HG03520 (cell line): Measurements from ENCODE around the gene ATP5F1D.
A peak's percentile ranks its signal among the peaks of the same experiment; 100 is the strongest.
"Not testable (repeated sequence)": the region's sequence is repeated elsewhere in the genome, so short reads cannot be mapped to it uniquely, and the experiment has no call there.

Experiments used
- ATAC-seq: cut with Tn5 transposase; IDR thresholded peaks from one replicate; pipeline ENCODE4 v1.9.1; 2021; ENCODE audit warnings: mild to moderate bottlenecking, moderate library complexity; ENCODE audit not compliant: unreplicated experiment

Gene ATP5F1D

DNA sequence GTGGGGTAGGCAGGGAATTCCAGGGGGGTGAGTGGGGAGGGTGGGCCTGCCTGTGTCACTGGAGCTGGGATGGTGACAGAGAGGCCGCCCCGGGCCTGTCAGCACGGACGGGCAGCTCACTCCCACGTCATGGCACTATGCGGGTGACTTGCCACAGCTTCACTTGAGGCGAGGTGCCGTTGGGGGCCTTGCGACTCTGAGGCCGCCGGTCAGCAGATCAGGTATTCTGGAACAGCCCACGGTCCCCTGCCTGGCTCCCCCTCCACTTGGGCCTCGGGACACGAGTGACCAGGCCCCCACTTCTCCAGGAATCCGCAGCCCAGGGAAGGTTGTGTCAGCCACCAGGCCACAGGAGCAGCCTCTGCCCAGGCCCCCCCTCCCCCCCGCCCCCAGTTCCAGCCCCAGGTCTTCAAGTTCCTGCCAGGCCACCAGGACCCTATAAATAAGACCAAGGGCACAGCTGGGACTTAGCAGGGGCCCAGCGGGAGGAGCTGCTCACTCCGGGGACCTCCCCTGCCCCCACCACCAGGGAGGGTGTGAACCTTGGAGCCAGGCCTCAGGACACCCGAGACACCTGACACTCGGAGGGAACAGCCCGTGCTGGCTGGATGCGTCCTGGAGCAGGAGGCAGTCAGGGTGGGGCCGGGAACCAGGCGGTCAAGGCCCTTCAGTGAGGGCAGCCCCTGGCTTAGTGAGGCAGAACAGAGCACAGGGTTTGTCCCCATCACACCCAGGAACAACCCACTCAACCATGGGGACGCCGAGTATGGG, 4.1 kb downstream of the ATP5F1D start:
- ATAC-seq = no peak

DNA sequence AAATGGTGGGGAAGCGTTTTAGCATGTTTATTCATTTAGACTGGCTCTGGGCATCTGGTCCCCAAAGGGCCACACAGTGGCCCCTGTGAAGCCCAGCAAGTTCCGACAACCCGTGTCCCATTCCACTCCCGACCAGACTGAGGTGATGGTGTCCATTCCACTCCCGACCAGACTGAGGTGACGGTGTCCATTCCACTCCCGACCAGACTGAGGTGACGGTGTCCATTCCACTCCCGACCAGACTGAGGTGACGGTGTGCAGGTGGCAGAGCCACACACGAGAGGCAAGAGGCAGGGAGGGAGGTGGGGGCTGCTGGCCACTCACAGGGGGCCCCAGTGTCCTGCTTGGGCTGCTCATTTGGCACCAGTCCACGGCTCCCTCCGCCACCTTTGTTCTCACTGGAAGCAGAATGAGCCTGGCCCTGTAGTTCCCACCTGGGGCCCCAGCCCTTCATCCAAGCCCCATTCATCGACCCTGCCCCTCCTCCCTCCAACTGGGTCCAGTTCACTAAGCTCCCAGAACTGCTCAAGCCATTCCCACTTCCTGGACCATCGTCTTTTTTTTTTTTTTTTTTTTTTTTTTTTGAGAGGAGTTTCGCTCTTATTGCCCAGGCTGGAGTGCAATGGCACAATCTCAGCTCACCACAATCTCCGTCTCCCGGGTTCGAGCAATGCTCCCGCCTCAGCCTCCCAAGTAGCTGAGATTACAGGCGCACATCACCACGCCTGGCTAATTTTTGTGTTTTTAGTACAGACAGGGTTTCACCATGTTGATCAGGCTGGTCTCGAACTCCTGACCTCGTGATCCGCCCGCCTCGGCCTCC, 4.9 kb downstream of the ATP5F1D start:
- ATAC-seq = not testable (repeated sequence)

DNA sequence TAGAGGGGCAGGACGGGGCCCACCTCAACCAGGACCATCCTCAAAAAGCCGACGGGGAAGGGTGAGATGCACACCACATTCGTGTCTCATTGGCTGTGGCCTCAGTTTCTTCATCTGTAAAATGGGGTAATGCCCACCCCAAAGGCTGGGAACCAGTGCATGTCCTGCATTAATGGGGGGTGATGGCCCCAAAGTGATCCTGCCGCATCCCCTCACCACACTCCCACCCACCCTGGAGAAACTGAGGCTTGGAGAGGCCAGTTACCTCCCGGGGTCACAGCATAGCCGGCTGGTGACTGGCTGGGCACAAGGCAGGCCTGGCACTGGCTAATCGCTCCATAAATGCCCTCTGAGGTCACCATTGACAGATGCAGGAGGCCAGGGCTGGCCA, 6.2 kb downstream of the ATP5F1D start:
- no peak for ATAC-seq

DNA sequence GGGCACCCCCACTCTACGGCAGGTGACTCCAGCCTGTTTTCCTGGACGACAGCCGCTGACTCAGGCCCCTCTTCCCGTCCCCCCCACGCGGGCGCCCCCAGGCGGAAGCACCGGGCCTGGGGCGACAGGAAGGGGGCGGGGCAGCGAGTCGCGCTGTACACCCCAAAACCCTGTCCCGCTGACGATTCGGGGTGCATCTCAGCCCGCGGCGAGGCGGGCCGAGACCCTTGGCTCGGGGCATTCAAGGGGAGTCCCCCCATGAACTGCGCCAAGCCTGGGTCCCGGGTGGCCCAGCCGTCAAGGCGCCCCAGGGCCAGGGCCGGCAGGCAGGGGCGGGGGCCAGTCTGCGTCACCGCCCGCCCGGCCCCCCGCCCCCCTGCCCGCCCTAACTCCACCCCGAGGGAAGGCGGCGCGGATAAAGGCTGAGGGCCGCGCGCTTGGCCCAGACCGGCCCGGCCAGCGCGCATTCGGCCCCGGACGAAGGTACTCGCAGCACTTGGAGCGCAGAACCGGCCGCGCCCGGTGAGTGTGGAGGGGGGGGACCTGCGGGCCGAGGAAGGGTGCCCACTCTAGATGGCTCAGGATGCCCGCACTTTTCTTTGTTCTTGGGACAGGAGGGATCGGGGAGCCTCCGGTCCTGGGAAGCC, 6.7 kb downstream of the ATP5F1D start, which contains the start of gene MIDN:
TSS of gene MIDN (plus strand) at position 445 of the 647 bp plus-strand sequence. CDS start 1,714 bp downstream, outside the sequence.
- peak; percentile 10 for ATAC-seq

DNA sequence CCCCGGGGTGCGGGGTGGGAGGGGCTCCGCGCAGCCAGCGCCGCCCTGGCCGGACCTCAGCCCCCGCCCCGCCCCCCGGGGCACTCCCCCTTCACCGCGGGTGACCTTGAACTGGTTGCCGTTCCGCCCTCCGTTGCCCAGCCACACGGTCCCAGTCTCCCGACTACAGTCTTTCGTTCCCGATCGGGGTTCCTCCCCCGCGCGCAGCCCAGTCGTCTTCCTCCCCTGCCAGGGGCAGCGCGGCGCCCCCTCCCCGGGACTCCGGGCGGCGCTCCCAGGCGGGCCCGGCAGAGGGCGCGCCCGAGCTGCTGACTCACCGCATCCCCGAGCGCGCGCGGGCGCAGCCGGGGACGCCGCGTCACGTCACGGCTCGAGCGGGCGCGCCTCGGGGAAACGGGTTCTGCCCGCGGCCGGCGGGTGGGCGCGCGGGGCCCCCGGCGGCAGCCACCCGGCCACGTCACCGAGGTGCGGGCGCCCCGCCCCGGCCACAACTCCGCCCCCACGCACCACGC, 7.3 kb downstream of the ATP5F1D start:
- peak; percentile 24 for ATAC-seq

DNA sequence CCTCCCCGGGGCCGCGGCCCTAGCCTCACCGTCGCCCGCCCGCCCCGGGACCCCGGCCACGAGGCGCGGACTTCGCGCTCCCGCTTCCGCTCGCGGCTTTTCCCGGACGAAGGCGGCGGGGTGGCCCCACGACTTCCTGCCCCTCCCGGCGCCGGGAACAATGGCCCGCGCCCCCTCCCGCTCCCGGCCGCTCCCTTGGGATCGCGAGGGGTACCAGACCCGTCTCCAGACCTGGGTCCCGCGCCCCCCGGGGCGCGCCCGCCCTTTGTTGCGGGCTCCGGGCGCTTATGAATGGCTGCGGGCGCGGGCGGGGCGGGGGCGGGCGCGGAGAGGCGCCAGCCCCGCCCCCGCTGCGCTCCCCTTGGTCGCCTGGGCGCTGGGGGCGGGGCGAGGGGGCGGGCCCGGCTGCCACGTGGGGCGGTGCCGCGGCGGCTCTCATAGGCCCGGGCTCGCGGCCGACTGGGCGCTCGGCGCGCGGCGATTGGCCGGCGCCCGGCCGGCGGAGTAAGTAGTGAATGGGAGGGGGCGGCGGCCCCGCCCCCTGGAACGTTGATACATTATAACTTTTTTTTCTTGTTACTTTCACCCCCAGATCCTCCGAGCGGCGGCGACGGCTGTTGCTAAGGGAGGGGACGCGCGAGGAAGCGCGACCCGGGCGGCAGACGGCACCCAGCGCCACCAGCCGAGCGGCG, 7.9 kb downstream of the ATP5F1D start:
- ATAC-seq = peak; percentile 36

DNA sequence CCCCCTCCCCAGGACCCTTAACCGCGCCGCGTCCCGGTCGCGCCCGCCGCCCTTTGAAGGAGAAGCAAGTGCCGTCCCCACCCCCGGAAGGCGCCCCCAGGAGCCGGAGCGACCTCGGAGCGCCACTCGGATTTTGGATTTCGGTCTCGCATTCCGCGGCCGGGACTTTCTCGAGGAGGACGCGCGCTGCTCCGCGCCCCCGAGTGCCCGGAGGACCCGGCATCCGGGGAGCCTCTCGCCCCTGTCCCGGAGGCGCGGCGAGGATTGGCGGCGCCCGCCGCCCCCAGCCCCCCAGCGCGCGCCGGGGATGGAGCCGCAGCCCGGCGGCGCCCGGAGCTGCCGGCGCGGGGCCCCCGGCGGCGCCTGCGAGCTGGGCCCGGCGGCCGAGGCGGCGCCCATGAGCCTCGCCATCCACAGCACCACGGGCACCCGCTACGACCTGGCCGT, 8.5 kb downstream of the ATP5F1D start:
- no peak for ATAC-seq

DNA sequence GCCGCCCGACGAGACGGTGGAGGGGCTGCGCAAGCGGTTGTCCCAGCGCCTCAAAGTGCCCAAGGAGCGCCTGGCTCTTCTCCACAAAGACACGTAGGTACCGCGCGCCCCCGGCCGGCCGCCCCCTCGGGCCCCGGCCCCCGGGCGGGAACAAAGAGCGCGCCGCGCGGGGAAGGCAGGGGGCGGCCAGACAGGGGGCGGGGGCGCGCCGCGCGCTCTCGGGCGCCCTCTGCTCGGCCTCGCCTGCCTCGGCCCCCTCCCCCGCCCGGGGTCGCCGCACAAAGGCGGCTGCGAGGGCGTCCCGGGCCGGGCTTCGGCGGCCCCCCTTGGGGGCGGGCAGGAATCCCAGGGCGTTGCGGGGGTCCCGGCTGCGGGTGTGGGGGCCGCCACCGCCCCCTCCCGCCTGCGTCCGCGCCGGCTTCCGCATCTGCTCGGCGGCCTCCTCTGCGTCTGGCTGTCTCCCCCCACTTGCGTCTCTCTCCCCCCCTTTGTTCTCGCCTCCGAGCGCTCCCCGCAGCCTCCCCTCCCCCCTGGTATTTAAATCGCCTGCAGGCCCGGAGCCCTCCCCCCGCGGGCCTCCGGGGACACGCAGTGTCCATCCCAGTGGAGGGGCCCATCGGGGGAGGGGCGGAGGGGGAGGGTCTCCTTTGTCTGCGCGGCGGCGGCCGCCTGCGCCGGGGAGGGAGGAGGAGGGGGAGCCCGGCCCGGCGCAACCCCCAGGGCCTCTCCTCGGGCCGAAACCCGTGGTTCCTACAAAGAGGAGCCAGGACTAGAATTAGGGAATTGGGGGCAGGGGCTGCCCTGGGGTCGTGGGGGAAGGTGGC, 9.1 kb downstream of the ATP5F1D start:
- no peak for ATAC-seq

DNA sequence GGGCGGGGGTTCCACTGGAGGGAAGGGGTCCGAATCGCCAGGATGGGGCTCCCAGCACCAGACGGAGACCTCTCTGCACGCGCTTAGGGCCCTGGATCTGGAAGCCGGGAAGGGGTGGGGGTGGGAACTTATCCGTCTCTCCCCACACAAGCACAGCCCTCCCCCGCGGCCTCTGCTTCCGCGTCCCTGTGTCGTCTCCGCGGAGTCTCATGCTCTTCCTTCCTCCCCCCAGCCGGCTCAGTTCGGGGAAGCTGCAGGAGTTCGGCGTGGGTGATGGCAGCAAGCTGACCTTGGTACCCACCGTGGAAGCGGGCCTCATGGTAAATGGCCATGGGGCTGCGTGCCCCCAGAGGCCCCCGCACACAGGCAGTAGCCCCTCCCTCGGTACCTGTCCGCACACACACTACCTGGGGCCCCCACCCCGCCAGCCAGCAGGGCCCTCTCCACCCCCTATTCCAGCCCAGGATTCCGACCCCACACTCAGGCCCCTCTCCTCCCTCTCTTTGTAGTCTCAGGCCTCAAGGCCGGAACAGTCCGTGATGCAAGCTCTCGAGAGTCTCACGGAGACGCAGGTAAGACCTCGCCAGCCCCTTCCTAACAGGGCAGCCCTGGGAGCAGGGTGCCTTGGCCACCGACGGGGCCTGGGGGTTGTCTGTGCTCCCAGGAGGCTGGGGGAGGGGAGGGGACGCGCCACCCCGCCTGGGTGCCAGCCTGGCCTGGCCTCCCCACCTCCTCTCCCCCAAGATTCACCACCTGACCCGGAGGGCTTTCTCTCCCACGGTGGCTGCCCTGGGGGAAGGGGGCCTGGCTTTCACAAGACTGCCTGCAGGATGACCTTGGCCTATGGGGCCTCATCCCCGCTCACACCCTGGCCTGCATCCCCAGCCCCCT, 10.0 kb downstream of the ATP5F1D start:
- ATAC-seq = no peak

DNA sequence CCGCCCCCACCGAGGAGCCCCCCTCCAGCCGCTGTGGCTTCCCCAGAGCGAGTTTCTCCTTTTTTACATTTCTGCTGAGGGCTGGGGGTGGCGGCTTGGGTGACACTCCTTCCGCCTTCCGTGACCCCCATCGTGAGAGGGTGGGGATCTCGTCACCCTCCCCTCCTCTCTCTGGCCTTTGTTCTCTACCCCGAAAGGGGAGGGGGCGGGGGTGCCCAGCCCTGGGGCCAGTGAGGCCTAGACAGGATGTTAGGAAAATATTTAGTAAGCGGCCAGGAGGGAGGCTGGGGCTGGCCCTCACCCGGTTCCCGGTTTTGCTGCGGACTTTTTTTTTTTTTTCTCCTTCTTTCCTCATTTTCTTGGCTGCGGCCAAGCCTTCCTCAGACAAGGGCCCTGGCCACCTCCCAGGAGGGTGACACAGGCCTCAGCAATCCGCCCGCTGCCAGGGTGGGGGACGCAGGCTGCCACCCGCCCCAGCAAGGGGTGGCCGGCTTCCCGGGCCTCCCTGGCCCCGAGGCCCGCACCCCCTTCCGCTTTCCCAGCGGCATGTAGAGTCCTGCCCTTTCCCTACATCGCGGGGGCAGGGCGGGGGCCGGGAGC, 10.8 kb downstream of the ATP5F1D start:
- ATAC-seq = no peak

DNA sequence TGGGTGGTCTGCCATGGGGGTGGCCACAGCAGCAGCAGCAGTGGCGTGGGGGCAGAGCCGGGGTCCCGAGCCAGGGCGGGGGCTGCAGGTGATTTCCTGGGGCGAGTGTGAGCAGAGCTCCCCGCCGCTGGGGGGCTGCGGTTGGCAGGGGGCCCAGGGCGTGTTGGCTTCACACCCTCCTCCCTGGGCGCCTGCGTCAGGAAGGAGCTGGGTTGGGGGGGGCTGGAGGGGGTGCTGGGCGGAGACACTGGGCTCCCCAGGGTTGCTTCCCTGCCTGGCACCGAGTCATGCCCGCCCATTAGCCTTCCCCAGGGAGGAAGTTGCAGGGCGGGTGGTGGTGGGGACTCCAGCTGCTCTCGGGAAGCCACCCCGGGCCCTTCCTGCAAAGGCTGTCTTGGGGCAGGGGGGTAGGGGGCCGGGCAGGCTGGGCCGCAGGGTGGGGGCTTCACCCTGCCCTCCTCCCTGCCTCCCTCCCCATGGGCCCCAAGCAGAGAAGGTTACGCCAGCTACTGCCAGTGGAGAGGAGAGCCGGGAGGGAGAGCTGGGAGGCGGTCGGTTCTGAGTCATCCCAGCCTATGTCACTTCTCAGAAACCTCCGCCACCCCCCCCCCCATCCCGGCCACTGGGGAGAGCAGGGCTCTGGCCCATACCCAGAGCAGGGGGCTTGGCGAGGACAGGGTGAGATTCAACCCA, 11.4 kb downstream of the ATP5F1D start:
- no peak for ATAC-seq

DNA sequence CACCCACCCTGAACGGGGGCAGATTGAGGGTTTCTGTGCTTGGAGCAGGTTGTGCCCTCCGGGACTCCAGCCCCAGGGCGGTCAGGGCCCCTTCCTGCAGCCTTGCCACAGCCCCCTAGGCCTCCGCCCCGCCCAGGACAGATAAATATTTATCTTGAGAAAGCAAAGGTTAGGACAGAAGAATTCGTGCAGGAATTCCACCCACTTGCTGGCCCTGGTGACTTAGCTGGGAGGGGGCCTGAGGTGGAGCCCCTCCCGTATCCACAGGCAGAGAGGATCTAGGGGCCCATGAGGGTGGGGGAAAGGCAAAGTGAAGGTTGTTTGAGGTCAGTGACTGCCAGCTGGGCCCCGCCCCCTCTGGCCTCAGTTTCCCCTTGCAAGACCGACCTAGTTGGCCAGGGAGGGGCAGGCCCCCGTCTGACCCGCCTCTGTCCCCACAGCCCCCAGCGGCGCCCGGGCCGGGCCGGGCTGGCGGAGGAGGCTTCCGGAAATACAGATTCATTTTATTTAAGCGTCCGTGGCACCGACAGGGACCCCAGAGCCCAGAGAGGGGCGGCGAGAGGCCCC, 12.0 kb downstream of the ATP5F1D start:
- no peak for ATAC-seq

DNA sequence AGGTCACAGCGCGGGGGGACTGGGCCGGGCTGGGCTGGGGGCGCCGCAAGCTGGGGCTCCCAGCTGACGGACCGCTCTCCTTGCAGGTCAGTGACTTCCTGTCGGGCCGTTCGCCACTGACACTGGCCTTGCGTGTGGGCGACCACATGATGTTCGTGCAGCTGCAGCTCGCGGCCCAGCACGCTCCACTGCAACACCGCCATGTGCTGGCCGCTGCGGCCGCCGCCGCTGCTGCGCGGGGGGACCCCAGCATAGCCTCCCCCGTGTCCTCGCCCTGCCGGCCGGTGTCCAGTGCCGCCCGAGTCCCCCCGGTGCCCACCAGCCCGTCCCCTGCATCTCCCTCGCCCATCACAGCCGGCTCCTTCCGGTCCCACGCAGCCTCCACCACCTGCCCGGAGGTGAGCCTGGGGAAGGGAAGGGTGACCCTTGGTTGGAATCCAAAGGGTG, 12.6 kb downstream of the ATP5F1D start:
- ATAC-seq = no peak

DNA sequence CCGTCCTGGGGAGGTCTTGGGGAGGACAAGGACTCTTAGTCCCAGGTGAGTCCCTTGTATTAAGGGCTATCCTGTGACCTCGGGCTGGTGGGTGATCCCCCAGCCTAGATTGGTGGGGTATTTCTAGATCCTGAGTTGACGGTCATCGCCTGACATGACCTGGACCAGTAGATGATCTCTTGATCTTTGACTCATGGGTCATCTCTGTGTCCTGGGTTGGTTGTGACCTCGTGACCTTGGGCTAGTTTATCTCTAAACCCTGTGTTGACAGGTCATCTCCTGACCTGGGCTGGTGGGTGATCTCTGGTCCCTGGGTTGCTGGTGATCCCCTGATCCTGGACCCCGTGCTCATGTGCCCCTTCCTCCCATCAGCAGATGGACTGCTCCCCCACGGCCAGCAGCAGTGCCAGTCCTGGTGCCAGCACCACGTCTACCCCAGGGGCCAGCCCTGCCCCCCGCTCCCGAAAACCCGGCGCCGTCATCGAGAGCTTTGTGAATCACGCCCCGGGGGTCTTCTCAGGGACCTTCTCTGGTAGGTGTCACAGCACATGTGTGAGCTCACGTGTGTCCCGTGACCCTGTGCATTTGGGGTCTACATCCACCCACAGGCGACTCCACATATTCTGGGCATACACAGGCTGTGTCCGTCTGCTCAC, 13.1 kb downstream of the ATP5F1D start:
- no peak for ATAC-seq

DNA sequence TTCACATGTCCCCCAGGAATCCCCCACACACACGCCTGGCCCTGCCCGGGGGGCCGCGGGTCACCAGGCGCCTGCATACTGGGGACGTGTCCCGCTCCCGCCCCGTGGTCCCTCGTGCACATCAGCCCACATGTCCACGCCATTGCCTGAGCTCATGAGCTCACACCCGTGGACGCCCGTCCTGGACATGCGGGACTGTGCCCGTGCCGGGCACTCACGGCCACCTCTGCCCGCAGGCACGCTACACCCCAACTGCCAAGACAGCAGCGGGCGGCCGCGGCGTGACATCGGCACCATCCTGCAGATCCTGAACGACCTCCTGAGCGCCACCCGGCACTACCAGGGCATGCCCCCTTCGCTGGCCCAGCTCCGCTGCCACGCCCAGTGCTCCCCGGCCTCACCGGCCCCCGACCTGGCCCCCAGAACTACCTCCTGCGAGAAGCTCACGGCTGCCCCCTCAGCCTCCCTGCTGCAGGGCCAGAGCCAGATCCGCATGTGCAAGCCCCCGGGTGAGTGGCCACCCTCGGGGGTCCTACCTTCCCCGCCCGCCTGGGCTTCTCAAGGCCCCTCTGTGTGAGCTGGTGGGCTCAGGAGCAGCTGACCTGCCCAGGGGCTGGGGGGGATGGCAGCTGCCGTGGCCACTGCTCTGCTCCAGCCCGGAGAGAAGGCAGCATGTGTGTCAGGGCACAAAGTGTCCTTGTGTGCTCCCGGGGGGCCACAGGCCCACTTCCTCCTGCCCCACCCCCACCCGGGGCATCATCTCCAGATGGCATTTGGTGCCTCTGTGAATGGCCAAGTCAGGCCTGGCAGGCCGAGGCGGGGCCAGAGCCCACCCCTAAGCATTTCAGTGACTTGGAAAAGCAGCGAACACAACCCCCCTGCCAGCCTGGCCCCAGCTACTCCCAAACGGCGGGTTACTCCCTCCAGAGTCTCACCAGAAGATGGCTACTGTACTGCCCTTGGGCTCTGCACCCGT, 13.9 kb downstream of the ATP5F1D start:
- ATAC-seq = no peak
